ENCODE data around the gene FNBP1.

DNA sequence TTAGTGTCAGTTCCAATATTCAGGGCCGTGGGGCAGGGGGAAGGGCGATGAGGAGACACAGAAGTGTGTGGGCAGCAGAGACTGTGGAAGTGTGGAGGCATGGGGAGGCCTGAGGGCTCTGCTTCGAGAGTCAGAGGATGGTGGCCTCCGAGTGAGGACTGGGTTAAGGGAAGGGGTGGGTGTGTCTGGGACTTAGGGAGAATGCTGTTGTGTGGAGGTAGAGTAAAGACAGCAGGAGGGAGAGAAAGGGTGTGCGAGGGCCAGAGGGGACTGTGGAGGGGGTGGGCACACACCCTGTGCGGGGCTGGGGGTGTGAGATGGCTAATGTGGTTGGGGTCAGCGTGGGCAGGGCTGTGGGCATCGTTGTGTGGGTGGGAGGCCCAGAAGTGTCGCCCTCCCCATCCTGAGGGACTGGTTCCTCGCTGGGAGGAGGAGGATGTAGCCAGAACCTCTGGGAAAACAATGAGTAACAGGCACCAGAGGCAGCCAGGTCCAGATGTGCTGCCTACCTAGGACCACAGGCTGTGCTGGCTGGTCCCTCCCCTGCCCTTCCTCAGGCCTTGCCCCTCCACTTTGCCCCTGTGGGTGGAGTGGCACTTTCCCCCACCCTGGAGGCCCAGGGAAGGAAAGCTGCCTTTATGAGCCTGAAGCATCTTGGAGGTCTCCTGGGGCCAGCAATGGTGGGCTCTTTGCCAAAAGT is 203.5 kb downstream of the FNBP1 start:
- TF ChIP-seq, protein P1, sequence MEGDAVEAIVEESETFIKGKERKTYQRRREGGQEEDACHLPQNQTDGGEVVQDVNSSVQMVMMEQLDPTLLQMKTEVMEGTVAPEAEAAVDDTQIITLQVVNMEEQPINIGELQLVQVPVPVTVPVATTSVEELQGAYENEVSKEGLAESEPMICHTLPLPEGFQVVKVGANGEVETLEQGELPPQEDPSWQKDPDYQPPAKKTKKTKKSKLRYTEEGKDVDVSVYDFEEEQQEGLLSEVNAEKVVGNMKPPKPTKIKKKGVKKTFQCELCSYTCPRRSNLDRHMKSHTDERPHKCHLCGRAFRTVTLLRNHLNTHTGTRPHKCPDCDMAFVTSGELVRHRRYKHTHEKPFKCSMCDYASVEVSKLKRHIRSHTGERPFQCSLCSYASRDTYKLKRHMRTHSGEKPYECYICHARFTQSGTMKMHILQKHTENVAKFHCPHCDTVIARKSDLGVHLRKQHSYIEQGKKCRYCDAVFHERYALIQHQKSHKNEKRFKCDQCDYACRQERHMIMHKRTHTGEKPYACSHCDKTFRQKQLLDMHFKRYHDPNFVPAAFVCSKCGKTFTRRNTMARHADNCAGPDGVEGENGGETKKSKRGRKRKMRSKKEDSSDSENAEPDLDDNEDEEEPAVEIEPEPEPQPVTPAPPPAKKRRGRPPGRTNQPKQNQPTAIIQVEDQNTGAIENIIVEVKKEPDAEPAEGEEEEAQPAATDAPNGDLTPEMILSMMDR (IDR thresholded peaks at IDR 0.05): no peak
- no peak for TF ChIP-seq POLR2A (IDR thresholded peaks at IDR 0.05)
- no peak for TF ChIP-seq POLR2AphosphoS5 (IDR thresholded peaks at IDR 0.05)
